PFSK-1 (cell line): ENCODE data around the gene USP31.
A peak's percentile ranks its signal among the peaks of the same experiment; 100 is the strongest.

ENCODE experiments used
- FOXP2 ChIP-seq: optimal IDR thresholded peaks from 2 replicates; pipeline ENCODE3; 2011; ENCODE audit warnings: borderline replicate concordance, control low read depth, inconsistent platforms; ENCODE audit not compliant: insufficient read depth; ENCODE audit errors: extremely low read length, extremely low read depth
- POLR2AphosphoS5 ChIP-seq: IDR thresholded peaks from 2 replicates; pipeline ENCODE4 v1.6.1; 2012; ENCODE audit warnings: low read depth, mild to moderate bottlenecking, control low read depth, low read length, moderate library complexity
- REST ChIP-seq, 2 experiments: IDR thresholded peaks; 2 replicates each; pipeline versions ENCODE4 v1.6.1 to v1.8.0; 2011 to 2012; ENCODE audit warnings: low read depth in 2 of 2, low read length in 2 of 2, control low read depth in 1 of 2, inconsistent platforms in 1 of 2, mild to moderate bottlenecking in 1 of 2, moderate library complexity in 1 of 2; ENCODE audit not compliant: insufficient read depth in 1 of 2
- SIN3A ChIP-seq: IDR thresholded peaks from 2 replicates; pipeline ENCODE4 v1.6.1; 2012; ENCODE audit warnings: mild to moderate bottlenecking, low read length, moderate library complexity, borderline replicate concordance; ENCODE audit not compliant: insufficient read depth
- TAF1 ChIP-seq: IDR thresholded peaks from 2 replicates; pipeline ENCODE4 v1.6.1; 2012; ENCODE audit warnings: low read length, control low read depth, borderline replicate concordance; ENCODE audit not compliant: insufficient read depth

The USP31 gene

DNA sequence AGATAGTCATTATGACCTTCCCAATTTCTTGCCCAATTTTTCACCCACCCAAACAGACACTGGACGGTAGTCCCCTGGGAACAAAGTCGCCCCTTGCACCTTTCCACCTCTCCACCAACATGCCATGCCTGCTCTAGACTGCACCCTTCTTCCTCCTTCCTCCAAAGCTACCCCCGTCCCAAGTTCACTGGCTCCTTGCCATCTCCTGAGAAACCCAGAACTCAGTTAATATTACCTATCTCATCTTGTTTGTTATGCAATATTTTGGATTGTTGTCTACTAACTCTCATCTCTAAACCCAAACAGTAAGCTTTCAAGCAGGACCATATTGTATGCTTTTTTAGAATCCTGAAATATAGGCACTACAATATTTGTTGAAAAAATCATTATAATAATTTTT lies 63.3 kb downstream of the USP31 start:
- no peak for TF ChIP-seq FOXP2
- TF ChIP-seq POLR2AphosphoS5: no peak
- no peak for TF ChIP-seq REST (IDR thresholded peaks at IDR 0.05; ENCODE audit: insufficient read depth in 1 of 2, low read depth in 2 of 2, low read length in 2 of 2)
- TF ChIP-seq SIN3A: no peak
- TF ChIP-seq TAF1: no peak

DNA sequence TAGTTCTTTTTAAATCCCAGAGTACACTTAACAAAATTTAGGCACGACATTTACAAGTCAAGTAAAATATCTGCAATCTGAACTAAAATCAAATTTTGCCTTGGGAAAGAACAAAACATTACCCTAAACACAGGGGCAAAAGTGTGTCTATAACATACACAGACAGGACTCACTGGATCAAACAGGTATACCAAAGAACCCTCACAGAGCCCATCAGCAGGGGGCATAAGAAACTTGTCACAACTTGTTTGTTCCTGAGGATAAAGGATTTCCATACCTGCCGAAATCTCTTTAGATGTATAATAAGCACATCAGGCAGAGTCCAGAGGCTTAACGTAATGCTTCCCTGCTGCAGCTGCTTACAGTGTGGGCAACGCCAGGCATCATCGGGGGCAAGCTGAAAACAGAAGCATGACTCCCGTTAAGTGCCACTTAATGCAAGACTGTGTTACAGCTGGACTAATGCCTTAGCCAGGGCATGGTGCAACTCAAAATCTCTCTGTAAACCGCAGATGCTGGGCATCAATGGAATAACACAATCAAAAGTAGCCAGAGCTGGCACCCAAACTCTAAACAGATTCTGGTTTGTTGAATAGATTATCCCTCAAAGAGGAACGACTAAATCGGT lies 67.0 kb downstream of the USP31 start:
- TF ChIP-seq TAF1 (no peak), POLR2AphosphoS5 (no peak)

DNA sequence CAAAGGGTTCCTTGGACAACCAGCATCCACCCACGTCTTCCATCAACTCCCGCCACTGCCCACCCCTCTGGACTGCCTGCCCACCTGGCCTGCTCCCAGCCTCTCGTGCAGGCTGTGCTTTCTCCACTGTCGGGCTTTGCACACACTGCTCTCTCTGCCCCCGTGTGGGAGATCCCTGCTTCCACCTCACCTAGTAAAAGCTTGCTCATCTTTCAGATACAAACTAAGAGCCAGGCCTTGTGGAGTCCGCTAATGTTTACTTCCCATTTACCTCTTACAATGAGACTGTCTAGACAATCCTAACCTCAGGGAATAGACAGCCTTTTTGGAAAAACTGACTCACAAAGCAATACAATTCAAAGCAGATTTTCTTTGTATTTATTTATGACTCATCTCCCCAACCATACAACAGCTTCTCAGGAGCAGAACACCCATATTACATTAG lies 67.6 kb downstream of the USP31 start:
- TF ChIP-seq TAF1 (0 out of 2 replicates have a peak, but pooled peaks have one; percentile 21), POLR2AphosphoS5 (no peak), REST (IDR thresholded peaks at IDR 0.05; ENCODE audit: insufficient read depth in 1 of 2, low read depth in 2 of 2, low read length in 2 of 2) (no peak), SIN3A (no peak)

GRCh38 chr16:23080747-23081146 lies 68.5 kb downstream of the USP31 start:
- TF ChIP-seq POLR2AphosphoS5 (no peak), FOXP2 (no peak), REST (IDR thresholded peaks at IDR 0.05; ENCODE audit: insufficient read depth in 1 of 2, low read depth in 2 of 2, low read length in 2 of 2) (no peak), SIN3A (no peak), TAF1 (no peak)

GRCh38 chr16:23080329-23080728 lies 68.9 kb downstream of the USP31 start:
- TF ChIP-seq REST (IDR thresholded peaks at IDR 0.05; ENCODE audit: insufficient read depth in 1 of 2, low read depth in 2 of 2, low read length in 2 of 2): no peak
- TF ChIP-seq SIN3A: no peak
- no peak for TF ChIP-seq TAF1
- TF ChIP-seq FOXP2: no peak
- TF ChIP-seq POLR2AphosphoS5: no peak
